SK-N-MC (cell line): ENCODE results near the gene KLF13.

Source experiments
- EZH2 ChIP-seq: fragments of 200-600 bp; sonication (generic); IDR thresholded peaks from one replicate; pipeline ENCODE4 v1.6.1; 2017; ENCODE audit warnings: antibody characterized with exemption
- FOXP2 ChIP-seq: optimal IDR thresholded peaks from 2 replicates; pipeline ENCODE3; 2011; ENCODE audit warnings: mild to moderate bottlenecking, moderate library complexity; ENCODE audit not compliant: insufficient read depth; ENCODE audit errors: extremely low read length, control extremely low read depth
- POLR2AphosphoS5 ChIP-seq: IDR thresholded peaks from 2 replicates; pipeline ENCODE4 v1.6.1; 2012; ENCODE audit warnings: mild to moderate bottlenecking, low read depth, low read length, borderline replicate concordance

DNA sequence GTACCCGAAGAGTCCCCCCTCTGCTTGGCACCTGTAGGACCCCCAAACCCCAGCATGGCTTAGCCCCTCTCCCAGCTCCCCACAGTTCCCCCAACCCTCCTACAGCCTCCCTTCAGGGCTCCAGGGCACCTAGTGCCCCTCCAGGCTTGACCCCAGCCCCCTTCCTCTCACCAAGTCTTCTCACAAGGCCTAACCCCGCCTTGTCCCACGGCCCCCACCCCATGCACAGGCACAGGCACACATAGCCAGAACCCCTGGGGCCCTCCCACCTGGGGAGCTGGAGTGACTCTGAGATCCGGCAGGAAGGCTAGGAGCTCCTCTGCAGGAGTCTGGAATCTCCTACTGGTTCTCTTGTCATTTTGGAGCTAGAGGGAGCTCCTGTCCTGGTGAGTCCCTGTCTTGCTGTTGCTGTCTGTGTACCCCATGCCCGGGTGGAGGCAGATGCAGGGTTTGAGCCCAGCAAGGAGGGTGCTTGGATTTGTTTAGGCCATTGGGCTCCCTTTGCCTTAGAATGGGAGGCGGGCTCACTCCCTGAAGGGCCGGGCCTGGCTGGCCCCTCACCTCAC is 39.6 kb downstream of the KLF13 start:
- TF ChIP-seq FOXP2 (no peak), POLR2AphosphoS5 (no peak), EZH2 (no peak)
